Adrenal gland (tissue), 12 donors: ENCODE results near the gene MSMB. TPM values are rescaled to one million over a fixed set of nuclear protein-coding genes. Genes with fewer than 3 reads are reported as not detected.

Experiments used
- DNase-seq, 7 donors: peaks; one replicate each; pipeline ENCODE4 v3.0.0-alpha.2; 2019 to 2020
- H3K27ac ChIP-seq, 5 donors: fragments of 200-600 bp; sonication (generic) in 4 of 5; 1 replicate in 3 of 5; 2 replicates in 2 of 5; pipeline versions ENCODE4 v1.5.1 to v1.8.0; 2016 to 2020; ENCODE audit warnings: mild to moderate bottlenecking in 1 of 5
- H3K27me3 ChIP-seq: fragments of 200-600 bp; 2 replicates; pipeline ENCODE4 v1.8.0; 2021
- H3K36me3 ChIP-seq, 2 donors: fragments of 200-600 bp; replicated peaks in 1 of 2; 1 replicate in 1 of 2; 2 replicates in 1 of 2; pipeline versions ENCODE4 v1.5.1 to v1.8.0; 2018 to 2022
- H3K4me1 ChIP-seq, 2 donors: fragments of 200-600 bp; replicated peaks in 1 of 2; 1 replicate in 1 of 2; 2 replicates in 1 of 2; pipeline versions ENCODE4 v1.5.1 to v1.8.0; 2018 to 2021
- H3K4me3 ChIP-seq, 4 donors: fragments of 200-600 bp; sonication (generic) in 3 of 4; one replicate each; pipeline ENCODE4 v1.5.1; 2016 to 2018
- H3K9me3 ChIP-seq, 3 donors: fragments of 200-600 bp; sonication (generic) in 1 of 3; replicated peaks in 1 of 3; 1 replicate in 2 of 3; 2 replicates in 1 of 3; pipeline versions ENCODE4 v1.5.1 to v1.8.0; 2016 to 2021
- POLR2A ChIP-seq, 2 donors: fragments of 450-650 bp; IDR thresholded peaks; one replicate each; pipeline ENCODE4 v1.6.1; 2017; ENCODE audit warnings: antibody characterized with exemption in 2 of 2, mild to moderate bottlenecking in 2 of 2, moderate library complexity in 1 of 2
- WGBS, 4 donors: extraction: QIAGEN DNeasy Blood & Tissue Kit in 2 of 4; methylation state at CpG; one replicate each; pipeline versions ENCODE4 v1.1.5 to v1.1.7; 2013 to 2017; 5-methylcytosine and 5-hydroxymethylcytosine counted together
- intact Hi-C, 2 donors: fragments of 100-400 bp; cut with DNase I; formaldehyde crosslinking; loops; one replicate each; pipeline versions ENCODE4 v1.14.1 to v1.15.0; 2022 to 2023
- polyA plus RNA-seq, 3 donors: library from polyadenylated mRNA; stranded (reverse); fragments of 200-250 nt in 2 of 3; fragments of 350-450 nt in 1 of 3; fragmentation: Illumina TruSeq in 1 of 3; extraction: RNeasy Lipid Tissue Mini Kit (QIAGEN cat#74804) in 1 of 3; gene quantifications; one replicate each; pipeline ENCODE4 v1.2.3, GENCODE V29; 2013 to 2014
- total RNA-seq, 9 donors: library from RNA; depleted of rRNA in 4 of 9; stranded (reverse); fragments of >200 nt in 4 of 9; fragments of 120-200 nt in 1 of 9; fragmentation: NEBNext Ultra II Directional in 1 of 9; extraction: Animal tissue kit (Norgen Biotek cat#: 25700) in 1 of 9; gene quantifications; one replicate each; pipeline versions ENCODE4 v1.1.0 to v1.2.4, GENCODE V29; 2013 to 2023
- TF ChIP-seq, protein P1 (sequence below), 6 experiments: fragments of 450-650 bp in 4 of 6; fragments of 200-600 bp in 2 of 6; sonication (generic) in 1 of 6; IDR thresholded peaks; 1 replicate in 5 of 6; 2 replicates in 1 of 6; pipeline versions ENCODE4 v1.5.1 to v1.8.0; 2016 to 2021; ENCODE audit warnings: antibody characterized with exemption in 6 of 6, mild to moderate bottlenecking in 2 of 6, moderate library complexity in 1 of 6
- donor health status: healthy with polysubstance abuse.
- donor health status: Bipolar disorder and iron deficiency.
- donor health status: DM: yes; HTN: yes; CAD: no.
- donor health status: DM: no; HTN: no; CAD: no.
- donor health status: DM: no; HTN: no; CAD: no.
- donor health status: DM: yes; HTN: yes; CAD: no.

Gene MSMB
- total and polyA plus RNA-seq, 12 donors, result not detected

- no peak overlapping the region for H3K27ac ChIP-seq
- 75 to 89% (median 78%) methylated on average over 4 of the region's 4 CpGs for WGBS, 4 donors
- no peaks in the 10 kb centered on the region for H3K9me3 ChIP-seq
- DNase-seq, result no peak
- H3K4me1 ChIP-seq, result no peaks in the 10 kb centered on the region
- intact Hi-C loops, result no loop called here
- H3K4me3 ChIP-seq, result no peak overlapping the region
- peaks cover 3% of the 10 kb centered on the region for H3K27me3 ChIP-seq
- H3K36me3 ChIP-seq, result no peaks in the 10 kb centered on the region
- TF ChIP-seq POLR2A (IDR thresholded peaks at IDR 0.05), result no peak
- TF ChIP-seq, protein P1, sequence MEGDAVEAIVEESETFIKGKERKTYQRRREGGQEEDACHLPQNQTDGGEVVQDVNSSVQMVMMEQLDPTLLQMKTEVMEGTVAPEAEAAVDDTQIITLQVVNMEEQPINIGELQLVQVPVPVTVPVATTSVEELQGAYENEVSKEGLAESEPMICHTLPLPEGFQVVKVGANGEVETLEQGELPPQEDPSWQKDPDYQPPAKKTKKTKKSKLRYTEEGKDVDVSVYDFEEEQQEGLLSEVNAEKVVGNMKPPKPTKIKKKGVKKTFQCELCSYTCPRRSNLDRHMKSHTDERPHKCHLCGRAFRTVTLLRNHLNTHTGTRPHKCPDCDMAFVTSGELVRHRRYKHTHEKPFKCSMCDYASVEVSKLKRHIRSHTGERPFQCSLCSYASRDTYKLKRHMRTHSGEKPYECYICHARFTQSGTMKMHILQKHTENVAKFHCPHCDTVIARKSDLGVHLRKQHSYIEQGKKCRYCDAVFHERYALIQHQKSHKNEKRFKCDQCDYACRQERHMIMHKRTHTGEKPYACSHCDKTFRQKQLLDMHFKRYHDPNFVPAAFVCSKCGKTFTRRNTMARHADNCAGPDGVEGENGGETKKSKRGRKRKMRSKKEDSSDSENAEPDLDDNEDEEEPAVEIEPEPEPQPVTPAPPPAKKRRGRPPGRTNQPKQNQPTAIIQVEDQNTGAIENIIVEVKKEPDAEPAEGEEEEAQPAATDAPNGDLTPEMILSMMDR (IDR thresholded peaks at IDR 0.05), result no peak
These were observed 9.7 kb upstream of the MSMB start for GRCh38 chr10:46055771-46056170.

GRCh38 chr10:46053534-46054434, 7.7 kb upstream of the MSMB start:
- no peaks in the 10 kb centered on the region for H3K9me3 ChIP-seq
- TF ChIP-seq, protein P1 (IDR thresholded peaks at IDR 0.05), result no peak
- TF ChIP-seq POLR2A (IDR thresholded peaks at IDR 0.05), result no peak
- no peak overlapping the region for H3K27ac ChIP-seq
- H3K4me3 ChIP-seq, result no peak overlapping the region
- no peaks in the 10 kb centered on the region for H3K36me3 ChIP-seq
- peaks cover 3% of the 10 kb centered on the region for H3K27me3 ChIP-seq
- no peaks in the 10 kb centered on the region for H3K4me1 ChIP-seq
- DNase-seq, result no peak
- intact Hi-C loops, result no loop called here
- WGBS, 4 donors, result 58 to 65% (median 62%) methylated on average over 9 of the region's 9 CpGs

DNA sequence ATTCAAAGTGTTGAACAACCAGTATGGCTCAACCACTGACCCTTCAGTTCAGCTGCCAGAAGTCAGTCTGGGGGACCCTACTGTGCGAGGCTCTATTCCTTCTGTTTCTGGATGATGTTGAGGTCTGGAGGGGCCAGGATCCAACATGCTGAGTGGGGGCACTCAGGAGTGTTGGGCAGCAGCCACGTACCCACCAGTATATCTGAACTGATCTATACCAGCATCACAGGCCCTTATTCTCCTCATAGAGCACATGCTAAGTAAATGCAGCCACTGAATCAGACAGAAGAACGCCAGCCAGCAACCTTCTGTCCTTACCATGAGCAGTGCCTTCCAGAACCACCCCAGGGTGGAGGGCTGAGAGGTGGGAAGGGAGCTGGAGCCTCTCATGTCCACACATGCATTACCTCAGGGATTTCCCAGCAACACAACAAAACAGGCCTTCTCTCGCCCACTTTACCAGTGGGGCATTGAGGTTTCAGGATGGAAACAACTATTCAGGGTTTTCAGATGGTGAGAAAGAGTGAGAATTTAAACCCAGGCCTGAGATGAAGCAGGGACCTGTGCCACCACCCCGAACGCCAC, 6.8 kb upstream of the MSMB start:
- no peak overlapping the region for H3K27ac ChIP-seq
- TF ChIP-seq, protein P1 (IDR thresholded peaks at IDR 0.05), result no peak
- no peak for TF ChIP-seq POLR2A (IDR thresholded peaks at IDR 0.05)
- H3K9me3 ChIP-seq, result no peaks in the 10 kb centered on the region
- intact Hi-C loops, result no loop called here
- 79 to 87% (median 80%) methylated on average over 3 to 6 of the region's 6 CpGs for WGBS, 4 donors
- H3K4me3 ChIP-seq, result no peak overlapping the region
- H3K4me1 ChIP-seq, result no peaks in the 10 kb centered on the region
- H3K36me3 ChIP-seq, result no peaks in the 10 kb centered on the region
- DNase-seq, result no peak
- peaks cover 3% of the 10 kb centered on the region for H3K27me3 ChIP-seq

- DNase-seq, result no peak
- no peaks in the 10 kb centered on the region for H3K36me3 ChIP-seq
- H3K4me1 ChIP-seq, result no peaks in the 10 kb centered on the region
- H3K27me3 ChIP-seq, result peaks cover 3% of the 10 kb centered on the region
- no peaks in the 10 kb centered on the region for H3K9me3 ChIP-seq
- 60 to 62% (median 61%) methylated on average over 6 to 7 of the region's 7 CpGs for WGBS, 4 donors
- H3K4me3 ChIP-seq, result no peak overlapping the region
- no peak overlapping the region for H3K27ac ChIP-seq
- intact Hi-C loops, result no loop called here
- no peak for TF ChIP-seq POLR2A (IDR thresholded peaks at IDR 0.05)
- TF ChIP-seq, protein P1 (IDR thresholded peaks at IDR 0.05), result no peak
These were observed 6.2 kb upstream of the MSMB start for GRCh38 chr10:46052057-46052790.
